ENCODE measurements around the gene MAP2K5.

Gene MAP2K5

DNA sequence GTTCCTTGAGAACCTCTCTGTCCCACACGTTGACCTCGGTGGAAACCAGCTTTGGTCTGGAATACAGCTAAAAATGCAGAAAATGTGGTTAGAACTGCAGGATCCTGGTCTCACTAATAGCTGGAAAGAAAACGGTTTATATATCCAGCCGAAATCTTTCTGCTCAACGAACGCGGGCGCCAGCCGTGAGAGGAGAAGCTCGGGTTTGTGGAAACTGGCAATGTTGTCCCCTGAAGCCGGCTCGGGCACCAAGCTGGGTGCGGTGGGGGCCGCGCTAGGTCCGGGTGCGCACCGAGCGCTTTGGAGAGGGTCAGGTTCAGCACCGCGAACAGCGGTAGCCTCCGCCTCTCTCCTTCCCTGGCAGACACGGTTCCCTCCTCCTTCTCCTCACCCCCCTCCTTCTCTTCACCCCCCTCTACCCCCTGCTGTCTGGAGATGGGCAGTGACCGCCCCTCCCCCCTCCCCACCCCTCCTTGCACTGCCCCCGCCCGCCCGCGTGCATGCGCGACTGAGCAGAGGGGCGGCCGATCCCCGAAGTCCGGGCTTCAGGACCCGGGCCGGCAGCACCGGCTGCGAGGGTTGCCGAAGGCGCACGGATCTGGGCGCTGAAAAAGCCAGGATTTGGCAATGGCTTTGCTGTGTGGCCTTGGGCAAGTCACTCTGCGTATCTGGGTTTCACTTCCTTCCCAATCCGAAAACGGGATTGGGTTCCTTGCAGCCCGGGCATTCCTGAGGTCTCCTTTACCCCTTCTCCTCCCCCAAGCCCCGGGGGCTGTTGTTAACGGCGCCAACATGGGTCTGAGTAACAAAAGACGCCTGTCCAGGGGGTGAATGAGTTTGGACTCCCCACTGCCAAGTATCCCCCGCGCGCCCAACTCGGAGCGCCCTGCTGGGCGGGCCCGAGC, 282.7 kb downstream of the MAP2K5 start, which contains the start of gene SKOR1:
Gene SKOR1 (plus strand): TSS at position 534 of the 905 bp plus-strand sequence. CDS start 94 bp downstream, at position 628.
- Histone ChIP-seq H3K27me3 (ENCODE audit: low read depth, low read length) (no peaks in the 10 kb centered on the region), H3K9me3 (ENCODE audit: insufficient read depth, low read length) (no peaks in the 10 kb centered on the region), H3K79me2 (ENCODE audit: low read length) (no peaks in the 10 kb centered on the region), H3K4me3 (ENCODE audit: low read length) (no peak within 1 kb of the TSS), H3K4me2 (ENCODE audit: low read length) (no peak within 1 kb of the TSS), H3K36me3 (replicated peaks; ENCODE audit: low read depth, low read length) (no peaks in the 10 kb centered on the region), H4K20me1 (ENCODE audit: insufficient read depth, low read length) (no peaks in the 10 kb centered on the region), H3K4me1 (ENCODE audit: low read length) (no peaks in the 10 kb centered on the region), H2AFZ (ENCODE audit: low read depth, low read length) (no peak within 1 kb of the TSS), H3K27ac (ENCODE audit: low read length) (no peak within 1 kb of the TSS), H3K9ac (ENCODE audit: low read length) (no peak within 1 kb of the TSS)
- no peak for TF ChIP-seq EZH2phosphoT487 (IDR thresholded peaks at IDR 0.05; ENCODE audit: low read depth)
- TF ChIP-seq, protein P1, sequence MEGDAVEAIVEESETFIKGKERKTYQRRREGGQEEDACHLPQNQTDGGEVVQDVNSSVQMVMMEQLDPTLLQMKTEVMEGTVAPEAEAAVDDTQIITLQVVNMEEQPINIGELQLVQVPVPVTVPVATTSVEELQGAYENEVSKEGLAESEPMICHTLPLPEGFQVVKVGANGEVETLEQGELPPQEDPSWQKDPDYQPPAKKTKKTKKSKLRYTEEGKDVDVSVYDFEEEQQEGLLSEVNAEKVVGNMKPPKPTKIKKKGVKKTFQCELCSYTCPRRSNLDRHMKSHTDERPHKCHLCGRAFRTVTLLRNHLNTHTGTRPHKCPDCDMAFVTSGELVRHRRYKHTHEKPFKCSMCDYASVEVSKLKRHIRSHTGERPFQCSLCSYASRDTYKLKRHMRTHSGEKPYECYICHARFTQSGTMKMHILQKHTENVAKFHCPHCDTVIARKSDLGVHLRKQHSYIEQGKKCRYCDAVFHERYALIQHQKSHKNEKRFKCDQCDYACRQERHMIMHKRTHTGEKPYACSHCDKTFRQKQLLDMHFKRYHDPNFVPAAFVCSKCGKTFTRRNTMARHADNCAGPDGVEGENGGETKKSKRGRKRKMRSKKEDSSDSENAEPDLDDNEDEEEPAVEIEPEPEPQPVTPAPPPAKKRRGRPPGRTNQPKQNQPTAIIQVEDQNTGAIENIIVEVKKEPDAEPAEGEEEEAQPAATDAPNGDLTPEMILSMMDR (IDR thresholded peaks at IDR 0.05; ENCODE audit: low read depth, low read length): no peak

GRCh38 chr15:67825881-67826716, 283.6 kb downstream of the MAP2K5 start:
- TF ChIP-seq EZH2phosphoT487 (IDR thresholded peaks at IDR 0.05; ENCODE audit: low read depth): no peak
- TF ChIP-seq, protein P1 (IDR thresholded peaks at IDR 0.05; ENCODE audit: low read depth, low read length): no peak
- Histone ChIP-seq H3K4me2 (ENCODE audit: low read length) (no peak overlapping the region), H2AFZ (ENCODE audit: low read depth, low read length) (no peak overlapping the region), H3K9me3 (ENCODE audit: insufficient read depth, low read length) (no peaks in the 10 kb centered on the region), H3K27me3 (ENCODE audit: low read depth, low read length) (no peaks in the 10 kb centered on the region), H3K36me3 (replicated peaks; ENCODE audit: low read depth, low read length) (no peaks in the 10 kb centered on the region), H3K9ac (ENCODE audit: low read length) (no peak overlapping the region), H3K79me2 (ENCODE audit: low read length) (no peaks in the 10 kb centered on the region), H3K27ac (ENCODE audit: low read length) (no peak overlapping the region), H3K4me1 (ENCODE audit: low read length) (no peaks in the 10 kb centered on the region), H4K20me1 (ENCODE audit: insufficient read depth, low read length) (no peaks in the 10 kb centered on the region), H3K4me3 (ENCODE audit: low read length) (no peak overlapping the region)

GRCh38 chr15:67826717-67827561, 284.4 kb downstream of the MAP2K5 start:
- H2AFZ ChIP-seq (ENCODE audit: low read depth, low read length): no peak overlapping the region
- H4K20me1 ChIP-seq (ENCODE audit: insufficient read depth, low read length): no peaks in the 10 kb centered on the region
- no peak overlapping the region for H3K4me2 ChIP-seq (ENCODE audit: low read length)
- H3K9me3 ChIP-seq (ENCODE audit: insufficient read depth, low read length): no peaks in the 10 kb centered on the region
- H3K79me2 ChIP-seq (ENCODE audit: low read length): no peaks in the 10 kb centered on the region
- H3K36me3 ChIP-seq (replicated peaks; ENCODE audit: low read depth, low read length): no peaks in the 10 kb centered on the region
- TF ChIP-seq EZH2phosphoT487 (IDR thresholded peaks at IDR 0.05; ENCODE audit: low read depth): no peak
- TF ChIP-seq, protein P1 (IDR thresholded peaks at IDR 0.05; ENCODE audit: low read depth, low read length): no peak
- no peaks in the 10 kb centered on the region for H3K4me1 ChIP-seq (ENCODE audit: low read length)
- no peak overlapping the region for H3K9ac ChIP-seq (ENCODE audit: low read length)
- no peak overlapping the region for H3K4me3 ChIP-seq (ENCODE audit: low read length)
- no peak overlapping the region for H3K27ac ChIP-seq (ENCODE audit: low read length)
- no peaks in the 10 kb centered on the region for H3K27me3 ChIP-seq (ENCODE audit: low read depth, low read length)

All from OCI-LY3 (cell line).